Muscle of arm (tissue), 12 donors: Measurements from ENCODE around the gene CAB39. TPM values are rescaled to one million over a fixed set of nuclear protein-coding genes. Genes with fewer than 3 reads are reported as not detected.

ENCODE experiments used
- DNase-seq: peaks from one replicate; pipeline ENCODE4 v3.0.0-alpha.2; 2013
- polyA plus RNA-seq, 12 donors: library from polyadenylated mRNA; unstranded; fragments of 120-200 nt; gene quantifications; one replicate each; pipeline ENCODE4 v1.2.1, GENCODE V29; 2013; ENCODE audit not compliant: insufficient read length in 12 of 12

The CAB39 gene
- polyA plus RNA-seq, 12 donors = 54.8 to 84.9 (median 69.4) TPM; not detected in 1

DNA sequence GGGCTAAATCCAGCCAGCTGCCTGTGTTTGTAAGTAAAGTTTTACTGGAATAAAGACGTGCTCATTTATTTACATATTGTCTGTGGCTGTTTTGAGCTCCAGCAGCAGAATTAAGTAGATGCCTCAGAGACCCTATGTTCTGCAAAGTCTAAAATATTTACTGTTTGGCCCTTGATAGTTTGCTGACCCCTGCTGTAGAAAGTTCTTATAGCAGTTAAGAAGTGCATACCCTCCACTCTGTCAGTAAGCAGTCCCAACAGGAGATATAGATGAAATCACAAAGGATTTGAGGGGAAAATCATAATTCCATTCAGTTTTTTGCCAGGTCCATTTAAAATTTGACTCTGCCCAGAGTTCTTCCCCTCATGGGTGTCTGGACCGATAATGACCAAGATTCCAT is 102.0 kb downstream of the CAB39 start:
- DNase-seq = no peak

DNA sequence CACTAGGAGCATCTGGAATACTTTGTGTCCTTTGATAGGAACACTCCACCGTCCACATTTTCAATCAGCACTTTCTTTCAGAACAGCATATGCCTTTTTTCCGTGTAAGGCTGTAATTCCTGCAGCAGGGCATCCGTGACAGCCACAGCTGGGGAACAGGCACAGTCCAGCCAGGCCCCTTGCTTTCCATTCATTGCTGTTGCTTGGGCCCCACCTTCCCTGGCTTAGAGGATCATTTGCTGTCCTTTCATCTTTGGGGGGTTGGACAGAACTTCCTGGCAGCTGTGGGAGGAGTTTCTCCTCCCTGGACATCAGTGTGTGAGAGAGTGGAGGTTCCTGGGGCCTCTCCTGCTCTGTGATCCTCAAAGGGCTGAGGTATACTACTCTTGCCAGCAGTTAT is 102.4 kb downstream of the CAB39 start:
- DNase-seq = no peak

DNA sequence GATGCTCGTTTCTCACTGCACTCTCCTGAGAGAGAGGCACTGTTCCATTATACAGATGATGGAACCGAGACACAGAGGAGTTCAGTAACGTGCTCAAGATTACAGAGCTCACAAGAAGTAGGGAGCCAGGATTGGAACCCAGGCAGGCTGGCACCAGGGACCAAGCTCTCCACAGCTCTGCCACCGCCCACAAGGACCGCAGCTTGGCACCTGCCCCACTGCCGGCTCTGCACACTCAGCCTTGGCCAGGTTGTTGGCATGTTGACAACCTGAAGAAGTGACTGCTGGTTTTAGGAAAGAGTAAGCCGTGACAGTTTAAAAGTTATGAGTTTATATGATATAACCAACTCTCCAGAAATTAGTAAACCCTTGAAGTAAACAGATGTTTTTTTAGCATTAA is 104.1 kb downstream of the CAB39 start:
- DNase-seq = no peak

DNA sequence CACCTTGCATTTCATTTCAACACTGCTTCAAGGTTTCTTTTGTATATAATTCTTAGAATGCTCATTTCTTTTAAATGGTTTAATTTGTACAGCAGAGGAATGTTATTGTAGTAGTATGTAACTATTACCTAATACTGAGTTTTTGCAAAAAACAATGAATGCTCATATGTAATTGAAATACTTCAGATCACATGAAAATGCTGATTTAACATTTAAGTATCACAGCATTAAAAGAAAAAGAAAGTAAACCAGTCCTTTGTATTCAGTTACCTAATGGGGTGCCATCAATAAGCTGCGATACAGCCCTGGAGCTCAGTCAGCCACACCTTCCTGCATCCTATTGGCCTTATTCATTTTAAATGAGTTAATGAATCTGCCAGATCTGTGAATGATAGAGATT is 106.8 kb downstream of the CAB39 start:
- DNase-seq = no peak

DNA sequence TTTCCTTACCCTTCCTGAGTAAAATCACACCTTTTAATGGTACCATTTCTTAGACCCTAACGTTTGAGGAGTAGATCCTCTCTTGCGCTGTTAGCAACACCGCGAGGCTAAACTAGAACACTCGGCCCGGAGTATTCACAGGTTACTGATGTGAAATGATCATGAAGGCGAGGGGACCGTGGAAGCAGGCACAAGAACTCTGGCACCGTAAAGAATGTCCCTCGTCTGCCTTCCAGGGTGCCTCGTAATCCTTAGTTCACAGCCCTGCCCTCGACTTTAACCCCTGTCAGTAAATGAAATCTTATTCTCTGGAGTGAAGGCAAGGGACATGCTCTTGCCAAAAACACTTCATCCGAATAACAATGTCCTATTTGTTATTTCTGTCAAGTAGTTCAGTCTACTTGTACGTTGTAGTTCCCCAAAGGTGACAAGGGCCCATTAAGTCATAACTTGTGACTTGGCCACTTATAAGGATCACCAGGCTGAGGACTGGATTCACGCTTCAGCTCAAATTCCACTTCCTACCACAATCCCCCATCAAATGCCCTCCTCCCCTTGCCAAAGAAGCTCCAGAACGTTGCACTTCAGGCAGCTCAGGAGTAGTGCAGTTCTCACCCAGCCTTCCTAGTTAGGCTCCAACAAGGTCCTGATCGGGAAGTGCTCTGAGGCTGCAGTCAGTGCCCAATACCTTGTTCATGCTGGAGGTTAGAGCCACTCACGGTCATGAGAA is 108.8 kb downstream of the CAB39 start:
- no peak for DNase-seq

DNA sequence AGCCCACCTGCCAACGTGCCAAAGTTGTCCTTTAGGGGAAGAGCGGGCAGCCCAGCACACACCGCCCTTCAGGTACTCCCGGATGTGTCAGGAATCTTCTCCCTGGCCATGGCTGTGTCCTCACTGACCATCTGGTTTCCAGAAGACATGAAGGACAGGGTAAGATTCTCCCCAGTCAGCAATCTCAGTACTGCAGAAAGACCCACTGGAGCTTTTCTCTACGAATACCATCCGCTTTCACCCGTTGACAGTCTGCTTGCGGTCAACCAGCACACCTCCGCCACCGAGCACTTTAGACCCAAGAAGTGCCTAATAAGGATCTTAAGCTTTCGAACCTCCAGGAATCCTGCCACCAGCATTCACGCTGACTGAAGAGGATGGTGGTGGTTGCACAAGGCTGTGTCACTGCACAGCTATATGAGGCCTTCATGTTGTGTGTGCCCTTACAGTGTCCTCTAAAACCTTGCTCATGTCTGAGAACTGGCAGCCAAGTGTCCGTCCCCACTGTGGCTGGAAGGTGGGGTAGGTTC is 109.4 kb downstream of the CAB39 start:
- DNase-seq = no peak

DNA sequence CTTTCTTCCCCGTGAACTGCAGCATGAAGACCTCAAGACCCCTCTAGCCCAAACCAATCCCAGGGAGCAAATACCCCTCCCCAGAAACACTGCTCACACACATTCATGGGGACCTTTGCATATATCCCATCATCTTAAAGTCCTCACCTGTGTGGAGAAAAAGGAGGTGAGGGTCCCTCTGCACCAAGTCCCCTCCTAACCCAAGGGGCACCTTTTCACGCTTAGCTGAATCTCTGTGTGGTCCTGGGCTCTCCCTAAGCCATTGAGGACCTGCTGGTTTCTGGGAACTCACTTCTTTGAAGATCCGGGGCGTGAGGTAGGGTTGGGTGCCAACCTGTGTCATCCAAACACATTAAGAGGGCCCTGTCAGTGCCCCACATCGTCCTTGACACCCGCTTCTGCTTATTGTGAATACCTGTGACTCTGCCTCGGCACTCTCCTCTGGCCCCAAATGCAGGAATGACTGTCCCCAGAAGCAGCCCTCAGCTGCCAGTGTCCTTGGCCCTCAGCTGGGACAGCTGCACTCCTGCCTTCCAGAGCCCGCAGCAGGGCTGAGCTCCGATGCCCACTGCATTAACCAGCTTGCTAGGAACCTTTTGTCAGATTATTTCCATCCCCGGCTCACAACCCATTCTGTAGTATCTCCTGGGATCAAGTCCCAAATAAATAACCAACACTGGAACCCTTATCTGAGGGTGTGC is 110.8 kb downstream of the CAB39 start:
- no peak for DNase-seq

DNA sequence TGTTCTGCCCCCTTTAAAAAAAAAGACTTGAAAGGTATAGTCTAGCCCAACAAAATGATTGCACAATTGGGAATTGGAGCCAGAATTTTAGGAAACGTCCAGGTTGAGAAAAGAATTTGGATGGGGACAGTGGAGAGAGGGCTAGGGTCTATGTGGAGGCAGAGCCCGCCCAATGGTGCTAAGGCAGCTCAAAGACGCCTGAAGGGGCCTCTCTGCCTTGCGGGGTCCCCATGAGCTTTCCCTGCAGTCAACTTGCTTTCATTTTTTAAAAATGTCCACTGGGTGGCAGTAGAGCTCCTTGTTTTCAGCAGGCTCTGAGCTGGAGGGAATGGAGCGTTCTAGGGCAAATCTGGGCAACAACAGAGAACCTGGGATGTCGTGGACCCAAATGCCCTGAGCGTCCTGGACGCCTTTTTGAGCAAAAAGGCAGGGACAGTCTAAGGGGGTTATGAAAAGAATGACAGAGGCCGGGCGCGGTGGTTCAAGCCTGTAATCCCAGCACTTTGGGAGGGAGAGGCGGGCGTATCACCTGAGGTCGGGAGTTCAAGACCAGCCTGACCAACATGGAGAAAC is 111.8 kb downstream of the CAB39 start:
- DNase-seq = peak; percentile 86

DNA sequence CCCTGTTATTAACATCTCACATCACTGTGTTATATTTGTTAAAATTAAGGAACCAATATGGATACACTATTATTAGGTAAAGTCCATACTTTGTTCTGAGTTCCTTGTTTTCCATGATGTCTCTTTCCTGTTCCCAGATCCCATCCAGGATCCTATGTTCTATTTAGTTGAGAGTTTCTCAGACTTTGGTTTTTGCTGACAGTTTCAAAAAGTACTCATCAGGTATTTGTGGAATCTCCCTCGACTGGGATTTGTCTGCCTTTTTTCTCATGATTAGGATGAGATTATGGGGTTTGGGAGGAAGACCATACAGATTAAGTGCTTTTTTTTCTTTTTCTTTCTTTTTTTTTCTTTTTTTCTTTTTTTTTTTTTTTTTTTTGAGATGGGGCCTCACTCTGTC is 112.7 kb downstream of the CAB39 start:
- no peak for DNase-seq

DNA sequence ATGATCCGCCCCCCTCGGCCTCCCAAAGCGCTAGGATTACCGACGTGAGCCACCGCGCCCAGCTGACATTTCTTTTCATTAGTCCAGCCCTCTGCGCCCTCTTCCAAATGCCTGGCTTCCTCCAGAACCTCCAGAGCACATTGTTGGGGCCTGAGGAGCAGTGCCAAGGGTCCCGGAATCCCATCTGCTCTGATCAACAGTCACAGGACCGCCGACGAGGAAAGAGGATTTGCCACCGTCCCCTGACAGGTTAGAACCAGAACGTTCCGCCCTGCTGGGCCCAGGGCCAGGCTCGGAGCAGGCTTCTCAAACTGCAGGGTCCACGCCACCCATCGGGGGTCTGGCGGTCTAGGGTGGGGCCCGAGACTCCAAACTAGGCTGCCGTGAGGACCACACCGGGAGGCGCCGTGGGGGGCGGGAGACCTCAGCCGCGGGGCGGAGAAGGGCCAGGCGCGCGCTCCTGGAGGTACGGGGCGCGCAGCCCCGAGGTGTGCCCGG is 115.2 kb downstream of the CAB39 start:
- DNase-seq = no peak

DNA sequence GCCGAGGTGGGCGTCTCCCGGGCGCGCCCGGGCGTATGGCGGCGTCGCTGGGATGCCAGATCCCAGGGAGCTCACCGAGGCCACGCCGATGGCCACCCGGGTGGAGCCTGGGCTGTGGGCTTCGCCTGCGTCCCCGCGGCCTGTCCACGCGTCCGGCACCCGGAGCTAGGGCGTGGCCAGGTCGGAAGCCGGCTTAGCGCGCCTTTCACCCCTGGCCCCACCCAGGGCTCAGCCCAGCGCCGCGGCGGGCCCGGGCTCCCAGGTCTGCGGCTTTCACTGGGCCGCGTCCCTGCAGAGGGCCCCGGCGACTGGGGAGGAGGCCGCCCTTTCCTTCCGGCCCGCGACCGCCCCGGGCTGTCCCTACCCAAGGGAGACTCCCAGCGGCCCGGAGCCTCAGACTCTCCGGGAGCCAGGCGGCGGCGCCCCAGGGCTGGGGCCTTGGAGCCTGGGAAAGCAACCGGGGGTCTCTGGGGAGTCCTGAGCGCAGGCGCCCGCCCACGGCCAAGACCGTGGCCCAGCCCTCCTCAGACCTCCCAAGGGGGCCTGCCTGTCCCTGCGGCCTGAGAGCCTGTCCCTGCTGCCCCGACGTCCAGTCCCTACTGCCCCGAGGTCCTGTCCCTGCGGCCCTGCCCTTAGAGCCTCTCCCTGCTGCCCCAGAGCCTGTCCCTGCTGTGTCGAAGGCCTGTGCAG is 115.8 kb downstream of the CAB39 start:
- DNase-seq = no peak

DNA sequence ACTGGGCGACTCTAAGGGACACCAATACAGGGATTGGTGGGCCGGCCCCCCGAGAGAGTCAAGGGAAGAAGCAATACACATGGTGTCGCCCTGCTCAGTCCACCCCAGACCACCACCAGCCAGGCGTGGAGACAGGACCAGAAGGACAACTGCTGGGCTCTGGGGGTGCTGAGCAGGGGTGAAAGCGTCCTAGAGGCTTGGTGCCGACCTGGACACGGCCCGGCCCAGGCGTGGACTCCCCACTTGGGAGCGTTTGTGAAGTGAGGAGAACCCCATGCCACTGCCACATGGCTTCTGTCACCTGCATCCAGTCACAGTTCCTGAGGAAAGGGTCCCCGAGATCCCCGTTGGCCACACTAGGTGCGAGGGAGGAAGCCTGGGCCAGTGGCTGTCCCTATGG is 116.7 kb downstream of the CAB39 start:
- no peak for DNase-seq

DNA sequence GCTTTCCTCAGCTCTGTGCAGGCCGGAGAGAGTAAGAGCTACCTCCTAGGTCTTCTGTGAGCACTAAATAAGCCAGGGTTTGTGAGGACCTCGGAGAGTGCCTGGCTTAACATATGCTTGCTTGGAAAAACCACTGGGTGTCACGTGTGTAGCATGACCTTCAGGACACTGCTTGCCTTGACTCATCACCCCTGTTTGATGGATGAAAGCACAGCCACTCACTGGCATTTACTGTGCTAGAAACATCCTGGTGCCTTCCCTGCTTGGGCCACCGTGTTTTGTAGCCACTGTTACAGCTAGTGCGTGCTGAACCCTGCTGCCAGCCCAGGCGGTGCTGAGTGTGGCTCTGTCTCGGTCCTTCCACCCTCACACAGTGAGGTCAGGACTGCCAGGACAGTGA is 117.3 kb downstream of the CAB39 start:
- no peak for DNase-seq

DNA sequence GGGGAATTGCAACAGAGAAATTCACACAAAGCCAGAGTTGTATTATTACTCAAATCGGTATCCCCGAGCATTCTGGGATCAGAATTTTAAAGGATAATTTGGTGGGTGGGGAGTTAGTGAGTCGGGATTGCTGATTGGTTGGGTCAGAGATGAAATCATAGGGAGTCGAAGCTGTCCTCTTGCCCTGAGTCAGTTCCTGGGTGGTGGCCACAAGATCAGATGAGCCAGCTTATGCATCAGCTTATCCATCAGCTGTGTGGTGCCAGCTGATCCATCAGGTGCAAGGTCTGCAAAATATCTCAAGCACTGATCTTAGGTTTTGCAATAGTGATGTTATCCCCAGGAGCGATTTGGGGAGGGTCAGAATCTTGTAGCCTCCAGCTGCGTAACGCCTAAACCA is 117.8 kb downstream of the CAB39 start:
- no peak for DNase-seq

DNA sequence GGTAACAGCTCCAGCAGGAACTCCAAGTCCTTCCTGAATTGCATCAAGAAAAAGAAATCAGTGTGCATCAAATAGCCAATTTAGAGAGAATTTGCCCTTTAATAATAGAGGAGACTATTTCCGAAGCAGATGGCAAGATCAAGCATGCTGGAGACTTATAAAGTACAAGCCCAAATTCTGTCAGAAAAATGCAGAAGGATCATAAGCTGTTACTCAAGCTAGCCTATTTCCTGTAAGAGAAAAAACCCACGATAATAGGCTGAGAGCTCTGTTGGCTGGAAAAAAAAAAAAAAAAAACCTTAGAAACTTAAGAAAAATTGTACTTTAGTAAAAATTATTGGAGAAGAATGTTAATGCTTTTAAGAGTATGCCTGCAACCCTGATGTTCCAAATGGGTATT is 127.7 kb downstream of the CAB39 start:
- DNase-seq = no peak

DNA sequence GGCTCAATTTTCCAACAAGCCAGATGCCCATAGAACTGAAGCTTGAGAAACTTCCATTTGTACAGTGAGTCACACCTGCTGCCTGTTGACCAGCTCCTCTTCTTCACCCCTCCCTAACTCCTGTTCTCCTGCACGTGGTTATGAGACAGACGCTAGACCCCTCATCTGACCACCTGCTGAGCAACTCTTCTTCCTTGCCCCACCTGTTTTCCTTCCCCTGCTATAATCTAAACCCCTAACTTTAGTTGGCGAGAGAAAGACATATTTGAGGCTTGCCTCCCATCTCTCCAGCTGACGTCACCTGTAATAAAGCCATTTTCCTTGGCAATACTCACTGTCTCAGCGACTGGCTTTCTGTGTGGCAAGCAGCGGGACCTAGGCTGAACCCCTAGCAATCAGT is 129.8 kb downstream of the CAB39 start:
- no peak for DNase-seq

DNA sequence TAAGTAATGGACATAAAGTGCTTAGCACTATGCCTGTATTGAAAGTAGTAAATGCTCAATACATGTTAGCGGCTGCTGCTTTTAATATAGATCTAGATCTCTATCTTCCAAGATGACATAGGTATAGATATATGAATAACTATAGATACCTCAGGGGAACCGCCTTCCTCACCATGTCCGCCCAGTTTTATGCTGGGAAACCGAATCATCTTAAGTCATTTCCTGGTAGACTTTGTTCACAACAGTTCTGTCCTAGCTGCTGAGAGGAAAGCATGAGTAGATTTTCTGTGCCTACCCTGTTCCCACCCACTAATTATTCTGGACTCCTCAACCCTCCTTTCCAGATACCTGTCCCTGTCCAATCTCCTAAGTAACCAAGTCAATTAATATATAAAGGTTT is 130.5 kb downstream of the CAB39 start:
- no peak for DNase-seq

DNA sequence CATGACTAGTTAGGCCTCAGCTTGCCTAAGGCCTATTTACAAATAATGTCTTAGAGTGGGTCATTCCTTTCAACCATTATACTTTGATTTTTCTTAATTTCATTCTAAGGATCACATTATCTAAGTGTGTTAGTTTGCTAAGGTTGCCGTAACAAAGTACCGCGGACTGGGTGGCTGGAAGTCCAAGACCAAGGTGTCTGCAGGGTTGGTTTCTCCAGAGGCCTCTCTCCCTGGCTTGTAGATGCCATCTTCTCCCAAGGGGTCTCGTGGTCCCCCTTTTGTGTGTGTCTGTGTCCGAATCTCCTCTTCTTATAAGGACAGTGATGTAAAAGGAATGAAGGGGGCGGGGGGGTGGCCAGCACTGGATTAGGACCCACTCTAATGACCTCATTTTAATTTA is 133.7 kb downstream of the CAB39 start:
- no peak for DNase-seq

DNA sequence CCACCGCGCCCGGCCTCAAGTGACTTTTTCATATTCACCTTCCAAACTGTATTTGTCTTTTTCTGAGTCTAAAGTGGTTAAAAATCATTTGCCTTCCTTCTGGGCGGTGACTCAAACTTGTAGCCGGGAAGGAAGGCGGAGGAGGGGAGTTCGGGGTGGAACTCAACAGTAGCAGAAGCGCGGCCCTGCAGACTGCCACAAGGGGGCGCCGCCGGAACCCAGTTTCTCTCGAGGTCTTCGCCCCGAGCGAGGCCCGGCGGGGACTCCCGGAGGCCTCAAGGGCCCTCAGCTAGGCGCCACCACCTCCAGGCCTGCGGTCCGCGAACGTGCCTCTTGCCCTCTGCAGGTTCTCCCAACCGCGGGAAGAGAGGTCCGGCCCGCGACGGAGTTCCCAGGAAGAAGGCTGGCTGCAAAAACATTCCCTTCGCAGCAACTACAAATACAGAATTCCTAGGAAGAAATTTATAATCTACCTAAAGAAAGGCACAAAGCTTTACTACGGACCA is 135.3 kb downstream of the CAB39 start:
- peak; percentile 82 for DNase-seq

DNA sequence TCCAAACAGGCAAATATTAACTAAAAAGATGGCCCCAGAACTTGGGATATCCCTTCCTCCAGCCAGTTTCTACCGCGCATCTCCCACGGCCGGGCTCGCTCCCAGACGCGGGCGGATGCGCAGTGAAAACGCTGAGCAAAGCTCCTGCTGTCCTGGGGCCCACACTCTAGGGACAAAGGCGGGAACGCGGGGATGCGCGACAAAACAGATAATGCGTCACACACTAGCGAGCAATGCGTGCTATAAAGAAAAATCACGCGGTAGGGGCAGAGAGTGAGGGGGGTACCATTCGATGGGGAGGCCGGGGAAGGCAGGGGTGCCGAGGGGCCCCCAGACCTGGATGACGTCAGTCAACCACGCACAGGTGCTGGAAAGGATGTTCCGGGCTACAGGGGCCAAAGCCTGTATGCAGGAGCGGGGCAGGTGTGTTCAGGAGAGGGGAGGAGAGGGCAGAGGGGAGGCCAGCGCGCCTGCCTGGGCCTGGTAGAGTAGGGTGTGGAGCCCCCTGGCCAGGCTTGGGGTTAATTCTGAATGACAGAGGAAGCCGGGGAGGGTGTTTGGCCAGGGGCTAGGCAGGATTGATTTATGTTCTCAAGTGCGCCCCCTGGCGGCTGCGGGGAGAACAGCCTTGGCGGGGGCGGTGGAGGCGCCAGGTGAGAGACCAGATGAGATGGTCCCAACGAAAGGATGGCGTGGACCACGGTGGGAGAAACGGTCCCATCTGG is 137.2 kb downstream of the CAB39 start:
- no peak for DNase-seq

DNA sequence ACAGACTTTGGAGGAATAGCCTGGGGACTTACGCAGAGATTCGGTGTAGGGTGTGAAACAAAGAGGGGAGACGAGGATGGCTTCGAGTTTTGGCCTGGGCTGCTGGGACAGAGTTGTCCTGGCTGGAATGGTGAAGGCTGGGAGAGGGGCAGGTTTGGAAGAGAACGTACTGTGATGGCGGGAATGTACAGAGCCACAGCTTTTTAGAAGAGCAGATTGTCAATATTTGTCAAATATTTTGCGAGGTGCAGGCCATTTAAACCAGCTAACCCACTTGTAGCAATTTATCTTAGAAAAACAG is 137.7 kb downstream of the CAB39 start:
- no peak for DNase-seq

DNA sequence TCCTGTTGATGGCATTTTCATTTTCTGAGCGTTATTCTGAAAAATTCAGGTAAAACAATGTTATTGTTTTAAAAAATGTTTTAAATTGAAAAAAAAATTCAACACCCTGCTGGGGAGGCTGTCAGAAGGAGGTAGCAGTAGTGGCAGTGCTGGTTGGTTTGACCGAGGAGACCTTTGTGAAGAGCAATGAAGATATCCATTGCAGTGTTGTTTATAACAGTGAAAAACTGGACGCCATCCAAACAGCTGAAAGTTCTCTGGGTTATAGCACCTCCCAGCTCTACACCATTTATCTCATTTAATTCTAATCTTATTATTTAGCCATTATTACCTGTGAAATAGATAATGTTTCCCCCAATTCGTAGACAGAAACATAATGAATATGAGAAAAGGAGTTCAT is 139.5 kb downstream of the CAB39 start:
- DNase-seq = no peak
